ENCODE results near the gene MTG2. TPM values are rescaled to one million over a fixed set of nuclear protein-coding genes. Genes with fewer than 3 reads are reported as not detected.

MTG2 gene
- total RNA-seq, 1 donor from 2014 or later = 43.0 TPM

DNA sequence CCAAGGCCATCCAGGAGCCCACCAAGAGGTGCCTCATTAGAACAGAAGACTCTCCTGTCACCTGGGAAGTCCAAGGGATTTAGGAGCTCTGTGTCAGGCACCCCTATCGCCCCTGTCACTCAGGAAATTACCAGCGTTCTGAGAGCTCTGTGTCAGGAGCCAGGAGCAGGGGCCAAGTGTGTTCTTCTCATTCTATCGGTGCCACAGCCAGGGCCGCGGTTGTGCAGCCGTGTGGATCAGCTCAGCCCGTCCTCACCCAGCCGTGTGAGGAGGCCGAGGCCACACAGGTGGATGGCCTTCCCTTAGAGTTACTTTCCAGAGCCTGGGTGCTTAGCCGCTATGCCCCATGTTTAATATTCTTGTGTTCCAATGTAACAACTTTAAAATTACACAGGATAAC is 9.8 kb downstream of the MTG2 start:
- Mint-ChIP-seq H3K9me3 (no peaks in the 10 kb centered on the region), H3K36me3 (ENCODE audit: low read depth) (peaks cover 21% of the 10 kb centered on the region), H3K27ac (no peak overlapping the region), H3K4me3 (no peak overlapping the region), H3K4me1 (no peaks in the 10 kb centered on the region), H3K27me3 (no peaks in the 10 kb centered on the region)
- intact Hi-C loops (cut with micrococcal nuclease) = no loop called here
- DNase-seq = no peak

DNA sequence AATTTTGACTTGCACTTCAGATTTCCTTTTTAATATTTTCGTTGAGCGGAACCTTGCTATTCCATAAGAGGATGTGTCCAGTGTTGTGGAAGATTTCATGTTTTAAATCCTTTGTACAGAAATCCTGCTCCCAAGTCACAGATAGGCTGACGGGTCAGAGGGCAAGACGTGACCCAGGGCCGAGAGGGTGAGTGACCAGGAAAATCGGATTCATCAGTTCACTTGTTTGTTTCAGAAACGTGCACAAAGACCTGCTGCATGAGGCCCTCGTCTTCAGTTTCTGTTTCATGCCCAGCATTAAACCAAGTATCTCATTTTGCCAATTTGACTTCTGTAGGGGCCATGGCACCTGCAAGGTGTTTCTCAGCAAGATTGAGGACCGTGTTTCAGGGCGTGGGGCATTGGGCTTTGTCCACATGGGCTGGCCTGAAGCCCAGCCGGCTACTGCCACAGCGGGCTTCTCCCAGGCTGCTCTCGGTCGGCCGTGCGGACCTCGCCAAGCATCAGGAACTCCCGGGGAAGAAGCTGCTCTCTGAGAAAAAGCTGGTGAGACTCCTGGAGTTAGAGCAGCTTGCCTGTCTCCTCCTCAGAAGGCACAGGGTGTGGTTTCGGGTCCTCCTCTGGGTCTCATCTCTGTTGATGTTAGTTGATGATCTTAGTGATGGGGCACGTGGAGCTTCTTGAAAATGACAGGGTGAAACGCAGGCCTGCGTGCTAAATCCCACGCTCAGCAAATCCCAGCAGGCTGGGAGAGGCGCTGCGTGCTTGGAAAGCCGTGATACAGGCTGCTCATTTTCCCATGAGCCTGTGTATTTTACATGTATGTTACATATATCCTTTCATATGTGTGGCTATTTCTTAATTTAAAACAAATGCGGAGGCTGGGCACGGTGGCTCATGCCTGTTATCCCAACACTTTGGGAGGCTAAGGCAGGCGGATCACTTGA is 10.5 kb downstream of the MTG2 start:
- no peak for DNase-seq
- intact Hi-C loops (cut with micrococcal nuclease) = no loop called here
- Mint-ChIP-seq H3K4me1 (no peaks in the 10 kb centered on the region), H3K9me3 (no peaks in the 10 kb centered on the region), H3K36me3 (ENCODE audit: low read depth) (peaks cover 26% of the 10 kb centered on the region), H3K4me3 (no peak overlapping the region), H3K27ac (no peak overlapping the region), H3K27me3 (no peaks in the 10 kb centered on the region)

DNA sequence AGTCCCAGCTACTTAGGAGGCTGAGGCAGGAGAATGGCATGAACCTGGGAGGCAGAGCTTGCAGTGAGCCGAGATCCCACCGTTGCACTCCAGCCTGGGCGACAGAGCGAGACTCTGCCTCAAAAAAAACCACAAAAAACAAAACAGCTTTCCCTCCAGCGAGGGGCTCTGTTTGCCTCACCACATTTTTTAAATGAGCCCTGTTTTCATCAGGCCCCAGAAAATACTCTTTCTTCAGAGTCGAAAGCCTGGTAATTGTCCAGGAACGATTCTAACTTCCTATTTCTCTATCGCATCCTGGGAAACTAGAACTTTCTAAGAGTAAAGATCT is 12.2 kb downstream of the MTG2 start:
- intact Hi-C loops (cut with micrococcal nuclease) = no loop called here
- no peak for DNase-seq
- H3K9me3 Mint-ChIP-seq = no peaks in the 10 kb centered on the region
- no peaks in the 10 kb centered on the region for H3K27me3 Mint-ChIP-seq
- no peaks in the 10 kb centered on the region for H3K4me1 Mint-ChIP-seq
- peaks cover 36% of the 10 kb centered on the region for H3K36me3 Mint-ChIP-seq (ENCODE audit: low read depth)
- H3K27ac Mint-ChIP-seq = no peak overlapping the region
- H3K4me3 Mint-ChIP-seq = no peak overlapping the region

DNA sequence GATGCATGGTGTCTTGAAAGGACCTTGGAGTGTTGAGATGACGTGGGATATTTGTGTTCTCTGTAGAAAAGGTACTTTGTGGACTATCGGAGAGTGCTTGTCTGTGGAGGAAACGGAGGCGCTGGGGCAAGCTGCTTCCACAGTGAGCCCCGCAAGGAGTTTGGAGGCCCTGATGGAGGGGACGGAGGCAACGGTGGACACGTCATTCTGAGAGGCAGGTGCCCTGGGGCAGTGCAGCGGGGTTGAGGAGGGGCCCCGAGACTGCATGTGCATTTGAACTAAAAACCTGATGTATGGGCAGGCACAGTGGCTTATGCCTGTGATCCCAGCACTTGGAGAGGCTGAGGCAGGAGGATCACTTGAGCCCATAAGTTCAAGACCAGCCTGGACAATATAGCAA is 12.9 kb downstream of the MTG2 start:
- Mint-ChIP-seq H3K4me3 (no peak overlapping the region), H3K27me3 (no peaks in the 10 kb centered on the region), H3K36me3 (ENCODE audit: low read depth) (peaks cover 43% of the 10 kb centered on the region), H3K27ac (no peak overlapping the region), H3K4me1 (no peaks in the 10 kb centered on the region), H3K9me3 (no peaks in the 10 kb centered on the region)
- DNase-seq = no peak
- intact Hi-C loops (cut with micrococcal nuclease) = no loop called here

DNA sequence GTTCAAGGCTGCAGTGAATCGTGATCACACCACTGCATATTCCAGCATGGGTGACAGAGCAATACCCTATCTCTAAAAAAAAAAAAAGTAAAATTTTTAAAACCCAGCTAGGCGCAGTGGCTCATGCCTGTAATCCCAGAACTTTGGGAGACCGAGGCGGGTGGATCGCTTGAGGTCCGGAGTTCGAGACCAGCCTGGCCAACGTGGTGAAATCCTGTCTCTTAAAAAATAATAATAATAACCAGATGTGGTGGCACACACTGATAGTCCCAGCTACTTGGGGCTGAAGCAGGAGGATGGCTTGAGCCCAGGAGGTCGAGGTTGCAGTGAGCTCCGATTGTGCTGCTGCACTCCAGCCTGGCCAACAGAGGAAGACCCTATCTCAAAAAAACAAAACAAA is 13.5 kb downstream of the MTG2 start:
- H3K27ac Mint-ChIP-seq = no peak overlapping the region
- no peak overlapping the region for H3K4me3 Mint-ChIP-seq
- H3K27me3 Mint-ChIP-seq = no peaks in the 10 kb centered on the region
- H3K4me1 Mint-ChIP-seq = no peaks in the 10 kb centered on the region
- intact Hi-C loops (cut with micrococcal nuclease) = no loop called here
- H3K9me3 Mint-ChIP-seq = no peaks in the 10 kb centered on the region
- peaks cover 45% of the 10 kb centered on the region for H3K36me3 Mint-ChIP-seq (ENCODE audit: low read depth)
- no peak for DNase-seq

DNA sequence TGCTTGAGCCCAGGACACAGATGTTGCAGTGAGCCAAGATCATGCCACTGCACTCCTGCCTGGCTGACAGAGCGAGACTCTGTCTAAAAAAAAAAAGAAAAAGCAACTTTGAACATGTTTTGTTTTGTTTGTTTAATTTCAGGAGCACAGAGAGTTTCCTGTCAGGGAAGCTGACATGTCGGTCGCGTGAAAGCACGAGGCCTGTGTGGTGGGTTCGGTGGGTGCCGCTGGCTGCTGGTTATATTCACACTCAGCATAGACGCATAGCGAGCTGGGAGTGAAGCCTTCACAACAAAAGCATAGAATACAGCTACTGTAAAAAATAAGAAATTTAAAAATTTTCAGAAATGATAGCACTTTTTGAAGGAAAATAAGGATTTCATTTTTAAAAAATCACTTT is 14.5 kb downstream of the MTG2 start:
- no peak overlapping the region for H3K27ac Mint-ChIP-seq
- intact Hi-C loops (cut with micrococcal nuclease) = no loop called here
- H3K36me3 Mint-ChIP-seq (ENCODE audit: low read depth) = peaks cover 46% of the 10 kb centered on the region
- H3K4me3 Mint-ChIP-seq = no peak overlapping the region
- H3K9me3 Mint-ChIP-seq = no peaks in the 10 kb centered on the region
- no peak for DNase-seq
- H3K27me3 Mint-ChIP-seq = no peaks in the 10 kb centered on the region
- no peaks in the 10 kb centered on the region for H3K4me1 Mint-ChIP-seq

DNA sequence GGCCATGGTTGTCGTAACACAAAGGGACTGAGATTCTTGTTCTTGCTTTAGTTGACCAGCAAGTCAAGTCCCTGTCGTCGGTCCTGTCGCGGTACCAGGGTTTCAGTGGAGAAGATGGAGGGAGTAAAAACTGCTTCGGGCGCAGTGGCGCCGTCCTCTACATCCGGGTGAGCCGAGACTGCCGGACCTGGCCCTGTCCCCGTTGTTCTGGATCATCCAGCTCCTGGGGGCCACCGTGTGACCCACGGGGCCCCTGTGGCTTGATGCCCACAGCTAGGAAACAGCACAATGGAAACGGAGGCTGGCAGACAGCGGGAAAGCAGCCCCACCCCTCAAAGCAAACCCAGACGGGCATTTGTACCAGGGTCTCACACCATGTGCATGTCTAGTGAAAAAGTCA is 15.0 kb downstream of the MTG2 start:
- Mint-ChIP-seq H3K36me3 (ENCODE audit: low read depth) (peaks cover 46% of the 10 kb centered on the region), H3K4me3 (no peak overlapping the region), H3K4me1 (no peaks in the 10 kb centered on the region), H3K27me3 (no peaks in the 10 kb centered on the region), H3K9me3 (no peaks in the 10 kb centered on the region), H3K27ac (no peak overlapping the region)
- DNase-seq = no peak
- intact Hi-C loops (cut with micrococcal nuclease) = no loop called here

DNA sequence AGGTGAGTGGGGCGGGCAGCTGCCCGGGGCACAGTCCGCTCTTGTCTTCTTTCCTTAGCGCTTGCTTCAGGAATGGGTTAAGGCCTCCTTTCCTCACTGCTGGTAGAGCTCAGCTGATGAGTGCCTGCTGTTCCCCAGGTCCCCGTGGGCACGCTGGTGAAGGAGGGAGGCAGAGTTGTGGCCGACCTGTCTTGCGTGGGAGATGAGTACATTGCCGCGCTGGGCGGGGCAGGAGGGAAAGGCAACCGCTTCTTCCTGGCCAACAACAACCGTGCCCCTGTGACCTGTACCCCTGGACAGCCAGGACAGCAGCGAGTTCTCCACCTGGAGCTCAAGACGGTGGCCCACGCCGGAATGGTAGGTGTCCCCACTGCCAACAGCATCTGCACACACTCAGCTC is 15.7 kb downstream of the MTG2 start:
- H3K4me3 Mint-ChIP-seq = no peak overlapping the region

DNA sequence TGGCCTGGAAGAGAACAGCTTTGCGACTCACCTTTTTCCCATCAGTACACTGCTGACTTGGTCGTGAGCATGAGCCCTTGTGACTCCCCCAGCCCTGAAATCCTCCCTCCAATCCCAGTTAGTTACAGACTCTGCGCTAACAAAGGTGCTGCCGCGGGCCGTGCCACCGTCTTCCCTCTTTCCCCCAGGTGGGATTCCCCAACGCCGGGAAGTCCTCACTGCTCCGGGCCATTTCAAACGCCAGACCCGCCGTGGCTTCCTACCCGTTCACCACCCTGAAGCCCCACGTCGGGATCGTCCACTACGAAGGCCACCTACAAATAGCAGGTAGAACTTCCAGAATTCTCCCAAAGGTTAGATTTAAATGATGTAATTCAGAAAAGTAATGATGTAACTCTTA is 16.1 kb downstream of the MTG2 start:
- no peak for DNase-seq
- H3K9me3 Mint-ChIP-seq = no peaks in the 10 kb centered on the region
- H3K4me3 Mint-ChIP-seq = no peak overlapping the region
- peaks cover 47% of the 10 kb centered on the region for H3K36me3 Mint-ChIP-seq (ENCODE audit: low read depth)
- H3K4me1 Mint-ChIP-seq = no peaks in the 10 kb centered on the region
- no peak overlapping the region for H3K27ac Mint-ChIP-seq
- intact Hi-C loops (cut with micrococcal nuclease) = no loop called here
- H3K27me3 Mint-ChIP-seq = no peaks in the 10 kb centered on the region

More for the DNA sequence above, 15.7 kb downstream of the MTG2 start:
- DNase-seq = no peak
- no peak overlapping the region for H3K27ac Mint-ChIP-seq
- no peaks in the 10 kb centered on the region for H3K4me1 Mint-ChIP-seq
- intact Hi-C loops (cut with micrococcal nuclease) = no loop called here
- H3K27me3 Mint-ChIP-seq = no peaks in the 10 kb centered on the region
- H3K9me3 Mint-ChIP-seq = no peaks in the 10 kb centered on the region
- peaks cover 47% of the 10 kb centered on the region for H3K36me3 Mint-ChIP-seq (ENCODE audit: low read depth)

DNA sequence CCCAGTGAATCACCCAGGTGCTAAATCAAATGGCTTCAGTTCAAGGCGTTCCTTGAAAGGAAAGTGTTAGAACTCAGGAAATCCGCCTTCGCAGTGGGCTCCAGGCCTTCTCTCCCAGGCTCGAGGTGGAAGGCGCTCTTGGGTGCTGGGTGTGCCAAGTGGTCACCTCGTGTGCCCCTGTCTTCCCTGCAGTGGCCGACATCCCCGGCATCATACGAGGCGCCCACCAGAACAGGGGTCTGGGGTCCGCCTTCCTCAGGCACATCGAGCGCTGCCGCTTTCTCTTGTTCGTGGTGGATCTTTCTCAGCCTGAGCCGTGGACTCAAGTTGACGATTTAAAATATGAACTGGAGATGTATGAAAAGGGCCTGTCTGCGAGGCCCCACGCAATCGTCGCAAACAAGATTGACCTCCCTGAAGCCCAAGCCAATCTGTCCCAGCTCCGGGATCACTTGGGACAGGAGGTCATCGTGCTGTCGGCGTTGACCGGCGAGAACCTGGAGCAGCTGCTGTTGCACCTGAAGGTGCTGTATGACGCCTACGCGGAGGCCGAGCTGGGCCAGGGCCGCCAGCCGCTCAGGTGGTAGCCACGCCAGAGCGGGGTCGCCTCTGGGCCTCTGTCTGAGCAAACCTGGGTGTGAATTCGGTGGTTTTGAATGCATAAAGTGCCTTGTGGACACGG is 17.8 kb downstream of the MTG2 start:
- Mint-ChIP-seq H3K4me1 (no peaks in the 10 kb centered on the region), H3K4me3 (no peak overlapping the region), H3K9me3 (no peaks in the 10 kb centered on the region), H3K27ac (no peak overlapping the region), H3K27me3 (no peaks in the 10 kb centered on the region), H3K36me3 (ENCODE audit: low read depth) (peaks cover 41% of the 10 kb centered on the region)
- intact Hi-C loops (cut with micrococcal nuclease) = no loop called here
- no peak for DNase-seq

DNA sequence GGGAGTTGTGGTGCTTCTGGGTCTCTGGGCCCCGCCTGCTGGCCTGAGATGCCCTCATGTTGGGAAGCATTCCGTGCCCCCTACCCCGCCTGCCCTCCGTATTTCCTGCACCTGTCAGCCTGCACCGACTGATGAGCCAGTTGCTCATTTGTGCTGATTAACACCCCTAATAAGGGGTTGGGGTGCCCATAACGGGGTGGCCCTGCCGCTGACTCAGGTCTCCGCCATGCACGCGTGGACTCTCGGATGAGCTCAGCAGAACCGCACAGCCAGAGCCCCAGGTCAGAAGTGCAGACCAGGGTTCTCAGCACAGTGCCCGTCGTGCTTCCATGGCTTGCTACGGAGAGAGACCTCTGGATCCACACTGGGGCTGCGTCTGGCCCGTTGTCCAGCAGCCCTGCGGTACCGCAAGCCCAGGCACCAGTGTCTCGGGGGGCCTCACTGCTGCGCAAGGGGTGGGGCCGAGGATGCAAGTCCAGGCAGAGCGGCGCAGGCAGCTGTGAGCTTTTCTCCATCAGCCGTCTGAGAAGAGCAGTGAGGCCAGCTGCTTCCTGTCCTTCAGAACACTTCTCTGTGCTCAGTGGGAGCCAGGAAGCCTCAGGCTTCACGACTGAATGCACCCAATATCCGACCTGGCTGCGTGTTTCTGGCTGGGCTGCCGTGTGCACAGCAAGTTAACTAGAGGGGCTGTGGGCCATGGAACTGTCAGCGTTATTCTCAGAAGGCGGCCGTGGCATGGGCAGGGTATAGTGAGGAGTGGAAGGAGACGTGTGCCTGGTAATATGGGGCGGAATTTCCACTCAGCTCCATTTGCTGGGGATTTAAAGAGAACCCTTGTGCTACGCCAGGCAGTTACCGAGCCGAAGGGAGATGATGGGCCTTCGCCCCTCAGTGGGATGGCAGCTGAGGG is 18.6 kb downstream of the MTG2 start:
- intact Hi-C loops (cut with micrococcal nuclease) = no loop called here
- peak overlapping the region; percentile 56 for H3K27ac Mint-ChIP-seq
- H3K36me3 Mint-ChIP-seq (ENCODE audit: low read depth) = peaks cover 37% of the 10 kb centered on the region
- H3K27me3 Mint-ChIP-seq = no peaks in the 10 kb centered on the region
- H3K4me3 Mint-ChIP-seq = no peak overlapping the region
- H3K9me3 Mint-ChIP-seq = no peaks in the 10 kb centered on the region
- H3K4me1 Mint-ChIP-seq = no peaks in the 10 kb centered on the region
- DNase-seq = no peak

DNA sequence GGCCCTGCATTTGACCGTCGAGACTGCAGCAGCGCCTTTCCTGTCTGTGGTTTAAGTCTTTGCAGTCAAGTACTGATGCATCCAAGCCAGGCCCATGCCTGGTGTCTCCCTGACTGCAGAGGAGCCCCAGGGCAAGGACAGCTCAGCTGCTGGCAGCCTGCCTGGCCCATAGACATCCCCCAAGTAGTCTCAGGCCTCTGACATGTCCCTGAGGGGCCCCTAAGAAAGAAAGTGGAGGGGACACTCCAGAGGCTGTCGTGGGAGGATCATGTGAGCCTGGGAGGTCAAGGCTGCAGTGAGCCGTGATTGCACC is 19.2 kb downstream of the MTG2 start:
- H3K4me3 Mint-ChIP-seq = no peak overlapping the region
- intact Hi-C loops (cut with micrococcal nuclease) = no loop called here
- DNase-seq = no peak
- H3K27ac Mint-ChIP-seq = no peak overlapping the region
- H3K36me3 Mint-ChIP-seq (ENCODE audit: low read depth) = peaks cover 37% of the 10 kb centered on the region
- H3K9me3 Mint-ChIP-seq = no peaks in the 10 kb centered on the region
- H3K27me3 Mint-ChIP-seq = no peaks in the 10 kb centered on the region
- H3K4me1 Mint-ChIP-seq = no peaks in the 10 kb centered on the region

DNA sequence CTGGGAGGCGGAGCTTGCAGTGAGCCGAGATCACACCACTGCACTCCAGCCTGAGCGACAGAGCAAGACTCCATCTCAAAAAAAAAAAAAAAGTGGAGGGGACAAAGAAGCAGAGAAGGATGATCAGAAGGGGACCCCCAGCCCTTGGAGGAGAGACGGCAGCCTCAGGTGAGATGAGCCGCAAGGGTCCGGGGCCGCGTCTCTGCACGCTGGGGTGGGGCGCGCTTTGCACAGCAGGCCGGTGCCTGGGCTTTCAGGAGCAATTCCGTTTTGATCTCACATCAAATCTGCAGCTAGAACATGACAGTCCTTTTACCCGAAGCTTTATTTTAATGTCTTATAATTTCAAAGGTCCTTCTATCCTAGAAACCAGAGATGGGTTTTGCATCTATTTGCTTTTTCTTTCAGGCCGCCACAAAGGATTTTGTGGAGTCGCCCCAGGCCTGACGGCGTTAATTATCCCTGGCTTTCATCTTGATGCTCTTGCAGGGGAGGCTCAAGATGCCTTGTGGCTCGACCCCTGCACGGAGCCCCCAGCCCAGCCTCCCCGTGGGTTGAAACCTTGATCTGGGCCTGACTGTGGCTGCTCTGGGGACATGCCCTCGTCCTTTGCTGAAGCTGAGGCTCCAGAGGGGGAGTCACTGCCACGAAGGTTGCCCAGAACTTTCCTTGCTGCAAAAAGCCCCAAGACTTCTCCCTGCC is 20.0 kb downstream of the MTG2 start:
- Mint-ChIP-seq H3K27ac (no peak overlapping the region), H3K4me3 (no peak overlapping the region), H3K27me3 (no peaks in the 10 kb centered on the region), H3K36me3 (ENCODE audit: low read depth) (peaks cover 35% of the 10 kb centered on the region), H3K9me3 (no peaks in the 10 kb centered on the region), H3K4me1 (no peaks in the 10 kb centered on the region)
- no peak for DNase-seq
- intact Hi-C loops (cut with micrococcal nuclease) = no loop called here
